Left lung (tissue), 10 donors: ENCODE data around the gene PRM3. TPM values are rescaled to one million over a fixed set of nuclear protein-coding genes. Genes with fewer than 3 reads are reported as not detected.
A peak's percentile ranks its signal among the peaks of the same experiment; 100 is the strongest.

Experiments used
- ATAC-seq: fragments of 200-7000 bp; cut with Tn5 transposase; one replicate; pipeline ENCODE4 v1.9.1; 2020; ENCODE audit warnings: moderate library complexity
- DNase-seq, 4 donors: peaks; one replicate each; pipeline ENCODE4 v3.0.0-alpha.2; 2013 to 2020
- H3K27ac ChIP-seq, 2 donors: fragments of 200-600 bp; sonication (generic) in 1 of 2; one replicate each; pipeline versions ENCODE4 v1.5.0 to v1.8.0; 2020 to 2021
- H3K27me3 ChIP-seq, 2 donors: fragments of 200-600 bp; sonication (generic) in 1 of 2; one replicate each; pipeline versions ENCODE4 v1.5.0 to v1.8.0; 2020 to 2021
- H3K36me3 ChIP-seq, 2 donors: fragments of 200-600 bp; sonication (generic) in 1 of 2; one replicate each; pipeline versions ENCODE4 v1.5.0 to v1.8.0; 2020 to 2021
- H3K4me1 ChIP-seq, 2 donors: fragments of 200-600 bp; one replicate each; pipeline ENCODE4 v1.8.0; 2021
- H3K4me3 ChIP-seq, 2 donors: fragments of 200-600 bp; sonication (generic) in 1 of 2; one replicate each; pipeline versions ENCODE4 v1.5.0 to v1.8.0; 2020 to 2021; ENCODE audit warnings: mild to moderate bottlenecking in 1 of 2
- H3K9me3 ChIP-seq, 2 donors: fragments of 200-600 bp; sonication (generic) in 1 of 2; one replicate each; pipeline versions ENCODE4 v1.5.0 to v1.8.0; 2020 to 2021
- intact Hi-C, 2 donors: fragments of 100-400 bp; cut with DNase I; formaldehyde crosslinking; loops; one replicate each; pipeline versions ENCODE4 v1.11.2 to v1.14.2; 2022
- polyA plus RNA-seq, 6 donors: library from polyadenylated mRNA; unstranded; fragments of 120-200 nt; gene quantifications; one replicate each; pipeline ENCODE4 v1.2.1, GENCODE V29; 2013; ENCODE audit not compliant: insufficient read length in 6 of 6
- total RNA-seq, 2 donors: library from RNA; stranded (reverse); fragmentation: NEBNext Ultra II Directional; extraction: Animal tissue kit (Norgen Biotek cat#: 25700); gene quantifications; one replicate each; pipeline ENCODE4 v1.2.1, GENCODE V29; 2021
- TF ChIP-seq, protein P1 (sequence below), 2 donors: fragments of 200-600 bp; sonication (generic) in 1 of 2; IDR thresholded peaks; one replicate each; pipeline versions ENCODE4 v1.5.0 to v1.8.0; 2021; ENCODE audit warnings: antibody characterized with exemption in 2 of 2
- donor health status: DM: no; HTN: yes; CAD: no.
- donor health status: DM: no; HTN: no; CAD: no.

The PRM3 gene
- total and polyA plus RNA-seq, 8 donors, result not detected

- peaks cover 4 to 68% of the 10 kb centered on the region in 2 donors for H3K4me1 ChIP-seq
- H3K4me3 ChIP-seq, result no peak overlapping the region
- H3K27ac ChIP-seq, result peak overlapping the region; percentile 65 to 75
- no peaks in the 10 kb centered on the region for H3K27me3 ChIP-seq
- intact Hi-C loops, result no loop called here
- H3K9me3 ChIP-seq, result no peaks in the 10 kb centered on the region
- DNase-seq (no peak), ATAC-seq (no peak)
- TF ChIP-seq, protein P1, sequence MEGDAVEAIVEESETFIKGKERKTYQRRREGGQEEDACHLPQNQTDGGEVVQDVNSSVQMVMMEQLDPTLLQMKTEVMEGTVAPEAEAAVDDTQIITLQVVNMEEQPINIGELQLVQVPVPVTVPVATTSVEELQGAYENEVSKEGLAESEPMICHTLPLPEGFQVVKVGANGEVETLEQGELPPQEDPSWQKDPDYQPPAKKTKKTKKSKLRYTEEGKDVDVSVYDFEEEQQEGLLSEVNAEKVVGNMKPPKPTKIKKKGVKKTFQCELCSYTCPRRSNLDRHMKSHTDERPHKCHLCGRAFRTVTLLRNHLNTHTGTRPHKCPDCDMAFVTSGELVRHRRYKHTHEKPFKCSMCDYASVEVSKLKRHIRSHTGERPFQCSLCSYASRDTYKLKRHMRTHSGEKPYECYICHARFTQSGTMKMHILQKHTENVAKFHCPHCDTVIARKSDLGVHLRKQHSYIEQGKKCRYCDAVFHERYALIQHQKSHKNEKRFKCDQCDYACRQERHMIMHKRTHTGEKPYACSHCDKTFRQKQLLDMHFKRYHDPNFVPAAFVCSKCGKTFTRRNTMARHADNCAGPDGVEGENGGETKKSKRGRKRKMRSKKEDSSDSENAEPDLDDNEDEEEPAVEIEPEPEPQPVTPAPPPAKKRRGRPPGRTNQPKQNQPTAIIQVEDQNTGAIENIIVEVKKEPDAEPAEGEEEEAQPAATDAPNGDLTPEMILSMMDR (IDR thresholded peaks at IDR 0.05), result no peak
- no peaks in the 10 kb centered on the region for H3K36me3 ChIP-seq
These were observed 35.3 kb upstream of the PRM3 start for GRCh38 chr16:11308493-11309283.

- no peaks in the 10 kb centered on the region for H3K9me3 ChIP-seq
- H3K27me3 ChIP-seq, result no peaks in the 10 kb centered on the region
- TF ChIP-seq, protein P1 (IDR thresholded peaks at IDR 0.05), result no peak
- peak overlapping the region; percentile 65 to 75 for H3K27ac ChIP-seq
- peak; percentile 28 for ATAC-seq
- intact Hi-C loops, result no loop called here
- no peak for DNase-seq
- peaks cover 4 to 64% of the 10 kb centered on the region in 2 donors for H3K4me1 ChIP-seq
- H3K36me3 ChIP-seq, result no peaks in the 10 kb centered on the region
- H3K4me3 ChIP-seq, result no peak overlapping the region
These were observed 34.4 kb upstream of the PRM3 start for GRCh38 chr16:11307639-11308492.

GRCh38 chr16:11306997-11307638 is 33.7 kb upstream of the PRM3 start:
- ATAC-seq (peak; percentile 59), DNase-seq (peak in 1 of 4 donors; percentile 78)
- TF ChIP-seq, protein P1 (IDR thresholded peaks at IDR 0.05), result no peak
- intact Hi-C loops, result no loop called here
- H3K4me1 ChIP-seq, result peaks cover 4 to 56% of the 10 kb centered on the region in 2 donors
- no peaks in the 10 kb centered on the region for H3K36me3 ChIP-seq
- no peaks in the 10 kb centered on the region for H3K27me3 ChIP-seq
- peak overlapping the region; percentile 65 to 75 for H3K27ac ChIP-seq
- no peak overlapping the region for H3K4me3 ChIP-seq
- no peaks in the 10 kb centered on the region for H3K9me3 ChIP-seq

DNA sequence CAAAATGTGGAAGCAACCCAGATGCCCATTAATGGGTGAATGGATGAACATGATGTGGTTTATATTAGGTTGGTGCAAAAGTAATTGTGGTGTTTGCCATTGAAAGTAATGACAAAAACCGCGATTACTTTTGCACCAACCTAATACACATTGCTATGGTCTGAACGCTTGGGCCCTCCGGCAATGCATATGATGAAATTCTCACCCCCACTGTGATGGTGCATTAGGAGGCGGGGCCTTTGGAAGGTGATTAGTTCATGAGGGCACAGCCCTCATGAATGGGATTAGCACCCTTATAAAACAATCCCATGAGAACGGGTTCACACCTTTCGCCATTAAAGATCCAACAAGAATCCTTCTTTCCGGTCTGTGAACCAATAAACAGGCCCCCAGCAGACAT is 33.0 kb upstream of the PRM3 start:
- H3K9me3 ChIP-seq, result no peaks in the 10 kb centered on the region
- ATAC-seq, result no peak
- H3K27me3 ChIP-seq, result no peaks in the 10 kb centered on the region
- TF ChIP-seq, protein P1 (IDR thresholded peaks at IDR 0.05), result no peak
- no peak for DNase-seq
- no peaks in the 10 kb centered on the region for H3K36me3 ChIP-seq
- peaks cover 4 to 50% of the 10 kb centered on the region in 2 donors for H3K4me1 ChIP-seq
- H3K27ac ChIP-seq, result peak overlapping the region in 1 of 2 donors; percentile 75
- intact Hi-C loops, result no loop called here
- no peak overlapping the region for H3K4me3 ChIP-seq
